Cardiac muscle cell (in vitro differentiated cells and primary cell): ENCODE measurements around the gene ZBED1. TPM values are rescaled to one million over a fixed set of nuclear protein-coding genes. Genes with fewer than 3 reads are reported as not detected.

ENCODE experiments used
- DNase-seq, 2 donors: peaks; one replicate each; pipeline versions ENCODE4 v3.0.0 to v3.0.0-alpha.2; 2010 to 2017; ENCODE audit warnings: low read depth in 1 of 2, low spot score in 1 of 2
- H3K27ac ChIP-seq: fragments of 200-600 bp; sonication (generic); 2 replicates; pipeline ENCODE4 v1.5.1; 2016
- H3K27me3 ChIP-seq: fragments of 200-600 bp; sonication (generic); 2 replicates; pipeline ENCODE4 v1.6.0; 2016; ENCODE audit warnings: control low read depth
- H3K36me3 ChIP-seq: fragments of 200-600 bp; sonication (generic); 2 replicates; pipeline ENCODE4 v1.5.1; 2016; ENCODE audit warnings: control low read depth
- H3K4me1 ChIP-seq: fragments of 200-600 bp; sonication (generic); 2 replicates; pipeline ENCODE4 v1.8.1; 2017; ENCODE audit warnings: low read depth, mild to moderate bottlenecking, mixed run types
- H3K4me3 ChIP-seq: fragments of 200-600 bp; sonication (generic); 2 replicates; pipeline ENCODE4 v1.5.1; 2016; ENCODE audit warnings: mild to moderate bottlenecking
- H3K9me3 ChIP-seq: fragments of 200-600 bp; sonication (generic); 2 replicates; pipeline ENCODE4 v1.5.1; 2017; ENCODE audit warnings: low read depth, mild to moderate bottlenecking, control low read depth
- CTCF ChIP-seq: IDR thresholded peaks from 2 replicates; pipeline ENCODE4 v1.5.1; 2012; ENCODE audit warnings: low read depth, mild to moderate bottlenecking, low read length
- polyA plus RNA-seq: library from polyadenylated mRNA; unstranded; fragments of >200 nt; fragmentation: Nextera tagmentation; extraction: Ambion mirVana; gene quantifications from 2 replicates; pipeline ENCODE4 v1.2.1, GENCODE V29; 2016
- total RNA-seq: library from RNA; depleted of rRNA; stranded (reverse); fragments of >200 nt; gene quantifications from 2 replicates; pipeline ENCODE4 v1.2.3, GENCODE V29; 2016

Gene ZBED1
- total and polyA plus RNA-seq, 2 experiments from 2014 or later = 21.0 to 32.3 TPM

- H3K27me3 ChIP-seq = no peaks in the 10 kb centered on the region
- DNase-seq = no peak
- H3K4me3 ChIP-seq = no peak overlapping the region
- H3K27ac ChIP-seq = no peak overlapping the region
- peaks cover 16% of the 10 kb centered on the region for H3K36me3 ChIP-seq
- H3K4me1 ChIP-seq = peaks cover 4% of the 10 kb centered on the region
- no peak for TF ChIP-seq CTCF
- H3K9me3 ChIP-seq = no peaks in the 10 kb centered on the region
Measured at GRCh38 chrX:2492531-2493218, 8.1 kb downstream of the ZBED1 start.

GRCh38 chrX:2490634-2491033 is 10.1 kb downstream of the ZBED1 start:
- Histone ChIP-seq H3K4me3 (no peak overlapping the region), H3K27me3 (no peaks in the 10 kb centered on the region), H3K4me1 (no peaks in the 10 kb centered on the region), H3K9me3 (no peaks in the 10 kb centered on the region), H3K27ac (no peak overlapping the region), H3K36me3 (peaks cover 16% of the 10 kb centered on the region)
- DNase-seq = no peak
- TF ChIP-seq CTCF = no peak

GRCh38 chrX:2489446-2490445 is 11.0 kb downstream of the ZBED1 start:
- Histone ChIP-seq H3K4me3 (no peak overlapping the region), H3K4me1 (peaks cover 1% of the 10 kb centered on the region), H3K9me3 (no peaks in the 10 kb centered on the region), H3K36me3 (peaks cover 16% of the 10 kb centered on the region), H3K27me3 (no peaks in the 10 kb centered on the region), H3K27ac (no peak overlapping the region)
- DNase-seq = no peak
- TF ChIP-seq CTCF = no peak

- TF ChIP-seq CTCF = no peak
- Histone ChIP-seq H3K36me3 (peaks cover 16% of the 10 kb centered on the region), H3K27me3 (no peaks in the 10 kb centered on the region), H3K4me1 (peaks cover 10% of the 10 kb centered on the region), H3K27ac (no peak overlapping the region), H3K4me3 (no peak overlapping the region), H3K9me3 (no peaks in the 10 kb centered on the region)
- DNase-seq = no peak
Measured at GRCh38 chrX:2488621-2489285, 12.0 kb downstream of the ZBED1 start.

- H3K4me1 ChIP-seq = peaks cover 10% of the 10 kb centered on the region
- no peak overlapping the region for H3K27ac ChIP-seq
- no peak overlapping the region for H3K4me3 ChIP-seq
- H3K36me3 ChIP-seq = peaks cover 16% of the 10 kb centered on the region
- H3K9me3 ChIP-seq = no peaks in the 10 kb centered on the region
- no peak for TF ChIP-seq CTCF
- DNase-seq = no peak
- H3K27me3 ChIP-seq = no peaks in the 10 kb centered on the region
Measured at GRCh38 chrX:2487366-2487765, 13.4 kb downstream of the ZBED1 start.
